ENCODE measurements around the gene ERC1. TPM values are rescaled to one million over a fixed set of nuclear protein-coding genes. Genes with fewer than 3 reads are reported as not detected.

ERC1 gene
- total RNA-seq, 4 donors from 2014 or later: 23.5 to 74.8 (median 57.0) TPM

DNA sequence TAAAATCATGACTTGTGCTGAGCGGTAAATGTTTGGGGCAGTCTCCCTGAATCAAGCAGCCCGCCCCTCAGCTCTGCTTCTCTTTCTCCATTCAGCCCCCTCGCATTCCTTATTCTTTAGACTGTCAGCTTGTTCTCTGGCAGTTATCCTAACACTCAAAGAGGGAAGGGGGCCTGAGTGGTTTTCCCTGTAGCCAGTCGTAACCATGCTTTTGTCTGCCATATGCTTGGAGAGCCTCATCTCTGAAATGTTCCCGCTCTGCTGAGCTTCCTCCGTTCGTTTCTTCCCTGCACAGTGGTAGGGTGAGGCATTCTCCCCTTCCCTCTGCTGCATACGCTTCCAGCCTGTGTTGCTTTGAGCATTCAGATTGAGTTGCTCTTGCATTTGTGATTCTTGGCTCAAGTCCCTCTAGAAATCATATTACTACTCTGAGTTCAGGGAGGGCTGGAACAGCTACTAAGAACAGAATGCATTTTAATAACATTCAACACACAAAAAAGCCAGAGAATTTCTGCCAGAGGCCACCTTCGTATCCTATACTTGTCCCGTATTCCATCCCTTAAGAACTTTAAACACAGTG lies 483.6 kb downstream of the ERC1 start:
- peak overlapping the region; percentile 13 to 47 (median 35) for H3K27ac ChIP-seq
- no peak for TF ChIP-seq CTCF (IDR thresholded peaks at IDR 0.05)
- TF ChIP-seq POLR2AphosphoS5 (IDR thresholded peaks at IDR 0.05): no peak
- TF ChIP-seq POLR2A (IDR thresholded peaks at IDR 0.05): no peak
- TF ChIP-seq EP300 (IDR thresholded peaks at IDR 0.05; ENCODE audit: low read depth): no peak
- no peak overlapping the region for H3K4me3 ChIP-seq
- intact Hi-C loops (cut with DNase I; ENCODE audit: low total_unique reads): no loop called here
- H3K9me3 ChIP-seq: no peaks in the 10 kb centered on the region
- in situ Hi-C loops (cut with MboI; ENCODE audit: low pct_ligation_motif_present in 1 of 4, low pct_unique_long_range_greater_than_20kb in 1 of 4, low sequenced_read_pairs in 3 of 4): no loop called here
- no peaks in the 10 kb centered on the region for H3K36me3 ChIP-seq
- no peaks in the 10 kb centered on the region for H3K27me3 ChIP-seq
- peaks cover 10 to 29% (median 17%) of the 10 kb centered on the region in 4 donors for H3K4me1 ChIP-seq
- DNase-seq: no peak
- WGBS, 2 donors (ENCODE audit: low coverage in 1 of 2): 63 to 73% methylated on average over 3 to 10 of the region's 10 CpGs

- no peak for DNase-seq
- Histone ChIP-seq H3K4me1 (peaks cover 0 to 7% (median 5%) of the 10 kb centered on the region in 4 donors), H3K27me3 (no peaks in the 10 kb centered on the region), H3K4me3 (no peak overlapping the region), H3K9me3 (no peaks in the 10 kb centered on the region), H3K36me3 (no peaks in the 10 kb centered on the region), H3K27ac (no peak overlapping the region)
- in situ Hi-C loops (cut with MboI; ENCODE audit: low pct_ligation_motif_present in 1 of 4, low pct_unique_long_range_greater_than_20kb in 1 of 4, low sequenced_read_pairs in 3 of 4) (no loop called here), intact Hi-C loops (cut with DNase I; ENCODE audit: low total_unique reads) (no loop called here)
- no peak for TF ChIP-seq CTCF (IDR thresholded peaks at IDR 0.05)
- TF ChIP-seq EP300 (IDR thresholded peaks at IDR 0.05; ENCODE audit: low read depth): no peak
- no peak for TF ChIP-seq POLR2AphosphoS5 (IDR thresholded peaks at IDR 0.05)
- TF ChIP-seq POLR2A (IDR thresholded peaks at IDR 0.05): no peak
- WGBS, 2 donors (ENCODE audit: low coverage in 1 of 2): 94% methylated on average over 3 to 11 of the region's 11 CpGs
Measured at GRCh38 chr12:1479645-1480044, 488.6 kb downstream of the ERC1 start.

- TF ChIP-seq EP300 (IDR thresholded peaks at IDR 0.05; ENCODE audit: low read depth) (no peak), CTCF (IDR thresholded peaks at IDR 0.05) (no peak), POLR2AphosphoS5 (IDR thresholded peaks at IDR 0.05) (no peak), POLR2A (IDR thresholded peaks at IDR 0.05) (no peak)
- Histone ChIP-seq H3K4me1 (no peaks in the 10 kb centered on the region), H3K27ac (no peak overlapping the region), H3K27me3 (no peaks in the 10 kb centered on the region), H3K9me3 (no peaks in the 10 kb centered on the region), H3K36me3 (no peaks in the 10 kb centered on the region), H3K4me3 (no peak overlapping the region)
- intact Hi-C loops (cut with DNase I; ENCODE audit: low total_unique reads): no loop called here
- in situ Hi-C loops (cut with MboI; ENCODE audit: low pct_ligation_motif_present in 1 of 4, low pct_unique_long_range_greater_than_20kb in 1 of 4, low sequenced_read_pairs in 3 of 4): no loop called here
- 58 to 75% methylated on average over 4 to 5 of the region's 5 CpGs for WGBS, 2 donors (ENCODE audit: low coverage in 1 of 2)
- no peak for DNase-seq
Measured at GRCh38 chr12:1481326-1481725, 490.3 kb downstream of the ERC1 start.

DNA sequence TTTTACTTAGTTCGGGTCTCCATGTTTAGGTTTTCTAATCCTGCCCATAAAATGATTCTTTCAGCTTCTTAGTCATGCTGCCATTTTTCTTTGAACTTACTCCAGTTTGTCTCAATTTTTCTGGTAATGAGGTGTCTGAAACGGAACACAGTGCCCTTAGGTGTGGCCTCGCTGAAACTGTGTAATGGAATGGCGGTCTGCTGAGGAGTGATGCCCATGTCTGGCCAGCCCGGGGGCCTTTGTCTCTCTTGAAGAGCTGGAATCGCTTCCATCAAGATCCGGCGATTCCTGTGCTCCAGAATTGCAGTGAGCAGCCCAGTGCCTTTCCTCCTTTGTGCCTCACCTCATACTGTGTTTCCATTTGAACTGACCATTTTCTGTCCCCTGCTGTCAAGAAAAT lies 490.9 kb downstream of the ERC1 start:
- Histone ChIP-seq H3K27me3 (no peaks in the 10 kb centered on the region), H3K4me3 (no peak overlapping the region), H3K9me3 (no peaks in the 10 kb centered on the region), H3K36me3 (no peaks in the 10 kb centered on the region), H3K4me1 (no peaks in the 10 kb centered on the region), H3K27ac (no peak overlapping the region)
- intact Hi-C loops (cut with DNase I; ENCODE audit: low total_unique reads): no loop called here
- no peak for DNase-seq
- WGBS, 2 donors (ENCODE audit: low coverage in 1 of 2): 89 to 100% methylated on average over 5 to 8 of the region's 8 CpGs
- in situ Hi-C loops (cut with MboI; ENCODE audit: low pct_ligation_motif_present in 1 of 4, low pct_unique_long_range_greater_than_20kb in 1 of 4, low sequenced_read_pairs in 3 of 4): no loop called here
- TF ChIP-seq POLR2A (IDR thresholded peaks at IDR 0.05) (no peak), EP300 (IDR thresholded peaks at IDR 0.05; ENCODE audit: low read depth) (no peak), POLR2AphosphoS5 (IDR thresholded peaks at IDR 0.05) (no peak), CTCF (IDR thresholded peaks at IDR 0.05) (no peak)
